HG03135 (cell line): ENCODE results near the gene NME5.
"Not testable (repeated sequence)": the region's sequence is repeated elsewhere in the genome, so short reads cannot be mapped to it uniquely, and the experiment has no call there.

ENCODE experiments used
- ATAC-seq: cut with Tn5 transposase; IDR thresholded peaks from one replicate; pipeline ENCODE4 v1.9.1; 2021; ENCODE audit warnings: mild to moderate bottlenecking, moderate library complexity; ENCODE audit not compliant: unreplicated experiment

NME5 gene

DNA sequence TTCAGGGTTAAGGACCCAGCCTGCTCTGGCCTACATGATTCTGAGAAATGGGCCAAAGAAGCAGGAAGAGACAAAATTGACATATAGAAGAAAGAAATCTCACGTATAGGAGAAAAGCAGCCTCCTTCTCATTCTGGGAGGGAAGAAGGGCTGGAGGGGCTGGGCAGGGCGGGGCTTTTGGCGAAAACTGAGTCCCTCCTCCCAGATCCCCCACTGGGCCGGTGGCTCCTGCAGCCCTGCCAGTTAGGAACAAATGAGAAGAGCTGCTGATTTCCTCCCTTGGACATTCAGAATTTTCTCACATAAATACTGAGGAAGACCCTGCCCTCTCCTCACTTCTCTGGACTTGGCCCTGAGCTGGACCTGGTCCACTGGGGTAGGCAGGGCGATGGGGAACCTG is 55.5 kb downstream of the NME5 start, which contains the start of gene WNT8A:
Gene WNT8A (plus strand): TSS at position 332 of the 400 bp plus-strand sequence. CDS start 95 bp downstream, outside the sequence.
- ATAC-seq, result no peak

- no peak for ATAC-seq
Measured at GRCh38 chr5:138082033-138082432, 57.2 kb downstream of the NME5 start.

DNA sequence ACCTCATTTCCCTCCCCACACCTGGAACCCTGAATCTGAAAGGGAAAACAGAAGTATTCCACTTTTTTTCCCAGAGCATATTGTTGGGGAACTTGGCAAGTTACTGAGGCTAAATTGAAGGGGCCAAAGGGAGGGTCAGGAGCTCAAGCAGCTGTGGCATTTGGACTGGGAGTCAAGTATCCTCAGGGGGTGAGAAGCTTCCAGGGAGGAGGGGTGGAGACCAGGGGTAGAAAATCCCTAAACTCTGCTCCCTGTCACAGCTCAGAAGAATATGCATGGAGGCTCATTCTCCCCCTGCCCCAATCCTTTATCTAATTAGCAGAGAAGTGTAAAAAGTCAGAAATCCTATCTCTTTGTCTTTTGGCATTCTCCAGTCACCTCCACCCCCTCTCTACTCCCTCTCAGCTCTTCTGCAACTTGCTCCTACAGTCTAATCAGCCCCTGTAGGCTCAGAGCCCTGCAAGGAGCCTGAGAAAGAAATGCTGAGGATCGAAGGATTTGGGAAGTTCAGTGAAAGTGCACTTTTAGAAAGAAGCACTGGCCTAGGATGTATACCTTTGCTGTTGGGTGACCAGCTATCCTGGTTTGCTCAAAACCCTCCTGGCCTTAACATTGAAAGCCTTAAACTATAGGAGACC is 61.1 kb downstream of the NME5 start:
- ATAC-seq, result no peak

- ATAC-seq, result no peak
Measured at GRCh38 chr5:138077064-138077696, 62.0 kb downstream of the NME5 start.

GRCh38 chr5:138070026-138070425 is 69.2 kb downstream of the NME5 start:
- ATAC-seq, result not testable (repeated sequence)

- no peak for ATAC-seq
Measured at GRCh38 chr5:138068742-138069600, 70.3 kb downstream of the NME5 start.

DNA sequence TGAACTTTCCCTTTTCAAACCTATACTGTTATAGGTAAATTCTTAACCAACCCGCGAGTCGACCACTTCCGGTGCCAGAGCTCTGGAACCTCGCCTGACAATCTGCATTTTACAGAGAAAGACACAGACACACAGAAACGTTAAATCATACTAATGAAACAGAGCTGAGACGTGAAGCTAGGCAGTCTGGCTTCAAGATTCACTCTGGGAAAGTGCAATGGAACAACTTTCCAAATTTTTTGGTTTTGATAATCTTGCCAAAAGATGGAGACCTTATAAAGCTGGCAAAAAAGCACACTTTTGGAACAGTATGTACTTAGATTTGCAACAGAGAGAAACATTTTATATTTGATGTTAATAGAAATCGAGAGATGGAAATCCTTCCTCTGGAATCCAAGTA is 71.3 kb downstream of the NME5 start:
- ATAC-seq, result no peak
